Measurements from ENCODE around the gene RPL6. TPM values are rescaled to one million over a fixed set of nuclear protein-coding genes. Genes with fewer than 3 reads are reported as not detected.
A peak's percentile ranks its signal among the peaks of the same experiment; 100 is the strongest.

The RPL6 gene
- total and polyA plus RNA-seq, 4 donors, result 1,004 to 2,870 (median 1,243) TPM

GRCh38 chr12:112380663-112381405, 28.6 kb downstream of the RPL6 start:
- H3K36me3 ChIP-seq (ENCODE audit: control insufficient read depth in 4 of 4, insufficient read depth in 4 of 4, low read length in 4 of 4), result no peaks in the 10 kb centered on the region
- H3K4me3 ChIP-seq, result peak overlapping the region; percentile 97
- H3K27ac ChIP-seq (ENCODE audit: low read depth in 1 of 2, low read length in 1 of 2), result peak overlapping the region in 1 of 2 donors; percentile 74
- WGBS, 2 donors, result 51 to 71% methylated on average over 34 of the region's 34 CpGs
- peak overlapping the region; percentile 34 to 68 for H3K9ac ChIP-seq (ENCODE audit: insufficient read depth in 1 of 2, low read length in 2 of 2)
- peak in 1 of 3 donors; percentile 15 for DNase-seq
- H3K9me3 ChIP-seq (ENCODE audit: control insufficient read depth in 4 of 4, insufficient read depth in 3 of 4, low read length in 3 of 4), result no peaks in the 10 kb centered on the region
- no peak for TF ChIP-seq CTCF (IDR thresholded peaks at IDR 0.05; ENCODE audit: control extremely low read depth, extremely low read depth)
- ATAC-seq (ENCODE audit: insufficient read depth, low FRiP score), result no peak
- peaks cover 0 to 13% (median 7%) of the 10 kb centered on the region in 5 donors for H3K4me1 ChIP-seq (ENCODE audit: control insufficient read depth in 5 of 5, insufficient read depth in 5 of 5, low read length in 5 of 5)
- H3K27me3 ChIP-seq (ENCODE audit: control insufficient read depth in 3 of 3, insufficient read depth in 3 of 3, low read length in 2 of 3), result no peaks in the 10 kb centered on the region

GRCh38 chr12:112375105-112375504, 34.3 kb downstream of the RPL6 start:
- DNase-seq (no peak), ATAC-seq (ENCODE audit: insufficient read depth, low FRiP score) (no peak)
- no peak overlapping the region for H3K27ac ChIP-seq (ENCODE audit: low read depth in 1 of 2, low read length in 1 of 2)
- no peak overlapping the region for H3K4me3 ChIP-seq
- 74 to 87% methylated on average over 5 of the region's 5 CpGs for WGBS, 2 donors
- H3K9ac ChIP-seq (ENCODE audit: insufficient read depth in 1 of 2, low read length in 2 of 2), result no peak overlapping the region
- H3K27me3 ChIP-seq (ENCODE audit: control insufficient read depth in 3 of 3, insufficient read depth in 3 of 3, low read length in 2 of 3), result no peaks in the 10 kb centered on the region
- TF ChIP-seq CTCF (IDR thresholded peaks at IDR 0.05; ENCODE audit: control extremely low read depth, extremely low read depth), result no peak
- H3K4me1 ChIP-seq (ENCODE audit: control insufficient read depth in 5 of 5, insufficient read depth in 5 of 5, low read length in 5 of 5), result peaks cover 0 to 4% (median 0%) of the 10 kb centered on the region in 5 donors
- no peaks in the 10 kb centered on the region for H3K36me3 ChIP-seq (ENCODE audit: control insufficient read depth in 4 of 4, insufficient read depth in 4 of 4, low read length in 4 of 4)
- H3K9me3 ChIP-seq (ENCODE audit: control insufficient read depth in 4 of 4, insufficient read depth in 3 of 4, low read length in 3 of 4), result no peaks in the 10 kb centered on the region

GRCh38 chr12:112374166-112374740, 35.2 kb downstream of the RPL6 start:
- Histone ChIP-seq H3K4me1 (ENCODE audit: control insufficient read depth in 5 of 5, insufficient read depth in 5 of 5, low read length in 5 of 5) (peaks cover 0 to 3% (median 0%) of the 10 kb centered on the region in 5 donors), H3K9me3 (ENCODE audit: control insufficient read depth in 4 of 4, insufficient read depth in 3 of 4, low read length in 3 of 4) (no peaks in the 10 kb centered on the region), H3K4me3 (no peak overlapping the region), H3K36me3 (ENCODE audit: control insufficient read depth in 4 of 4, insufficient read depth in 4 of 4, low read length in 4 of 4) (no peaks in the 10 kb centered on the region), H3K27me3 (ENCODE audit: control insufficient read depth in 3 of 3, insufficient read depth in 3 of 3, low read length in 2 of 3) (no peaks in the 10 kb centered on the region), H3K27ac (ENCODE audit: low read depth in 1 of 2, low read length in 1 of 2) (no peak overlapping the region), H3K9ac (ENCODE audit: insufficient read depth in 1 of 2, low read length in 2 of 2) (no peak overlapping the region)
- 90 to 92% methylated on average over 3 of the region's 3 CpGs for WGBS, 2 donors
- TF ChIP-seq CTCF (IDR thresholded peaks at IDR 0.05; ENCODE audit: control extremely low read depth, extremely low read depth), result no peak
- DNase-seq, result no peak
- ATAC-seq (ENCODE audit: insufficient read depth, low FRiP score), result no peak

Data from lung (tissue), 12 donors.